Activated CD4-positive, alpha-beta T cell treated with anti-CD3 and anti-CD28 coated beads, Interleukin-2, amount 50 U/mL, for 24 hours (primary cell): ENCODE measurements around the gene CABP2.

Experiments used
- DNase-seq, 2 donors: peaks; one replicate each; pipeline ENCODE4 v3.0.0-alpha.2; 2020; ENCODE audit warnings: low read depth in 1 of 2, low spot score in 1 of 2

Gene CABP2

GRCh38 chr11:67508486-67509121 is 14.6 kb downstream of the CABP2 start:
- DNase-seq = peak; percentile 98 to 100

GRCh38 chr11:67507864-67508485 is 15.3 kb downstream of the CABP2 start, which contains the start of gene CDK2AP2:
TSS of gene CDK2AP2 (minus strand) at chr11:67508162. CDS start at chr11:67508082, 80 bp downstream.
- peak; percentile 87 to 96 for DNase-seq

- DNase-seq = no peak
These were observed 15.9 kb downstream of the CABP2 start for GRCh38 chr11:67507242-67507863.

GRCh38 chr11:67506426-67507051 is 16.7 kb downstream of the CABP2 start:
- no peak for DNase-seq

GRCh38 chr11:67505605-67506396 is 17.4 kb downstream of the CABP2 start:
- DNase-seq = peak; percentile 80 to 86

- peak in 1 of 2 donors; percentile 49 for DNase-seq
These were observed 18.2 kb downstream of the CABP2 start, which contains the start of gene PITPNM1 for GRCh38 chr11:67504950-67505581. TSS of gene PITPNM1 (minus strand) at chr11:67505363. CDS start at chr11:67504180, 1,183 bp downstream.

GRCh38 chr11:67504005-67504949 is 19.0 kb downstream of the CABP2 start:
- DNase-seq = no peak

GRCh38 chr11:67503119-67504004 is 19.9 kb downstream of the CABP2 start:
- no peak for DNase-seq

GRCh38 chr11:67502328-67502979 is 20.8 kb downstream of the CABP2 start:
- DNase-seq = no peak

- DNase-seq = no peak
These were observed 21.4 kb downstream of the CABP2 start for GRCh38 chr11:67501854-67502253.

GRCh38 chr11:67500831-67501715 is 22.2 kb downstream of the CABP2 start:
- no peak for DNase-seq

- DNase-seq = no peak
These were observed 22.8 kb downstream of the CABP2 start for GRCh38 chr11:67500484-67500821.

GRCh38 chr11:67499808-67500483 is 23.3 kb downstream of the CABP2 start:
- DNase-seq = no peak

- DNase-seq = no peak
These were observed 24.7 kb downstream of the CABP2 start for GRCh38 chr11:67498544-67498972.

- DNase-seq = no peak
These were observed 25.5 kb downstream of the CABP2 start for GRCh38 chr11:67497656-67498291.

GRCh38 chr11:67496113-67496512 is 27.1 kb downstream of the CABP2 start:
- no peak for DNase-seq
